IPS-18c (cell line): ENCODE data around the gene NECAB2.

ENCODE experiments used
- H3K4me3 ChIP-seq: 2 replicates; pipeline ENCODE4 v1.7.0; 2013; ENCODE audit warnings: low read depth, mild to moderate bottlenecking, low read length, moderate library complexity; ENCODE audit not compliant: insufficient read depth
- H3K9me3 ChIP-seq: one replicate; pipeline ENCODE4 v1.6.1; 2013; ENCODE audit warnings: mild to moderate bottlenecking, low read length, moderate library complexity; ENCODE audit not compliant: control insufficient read depth, insufficient read depth

The NECAB2 gene

GRCh38 chr16:83958846-83959565 is 9.0 kb upstream of the NECAB2 start:
- no peaks in the 10 kb centered on the region for H3K9me3 ChIP-seq
- no peak overlapping the region for H3K4me3 ChIP-seq

GRCh38 chr16:83959656-83960434 is 8.2 kb upstream of the NECAB2 start:
- Histone ChIP-seq H3K9me3 (no peaks in the 10 kb centered on the region), H3K4me3 (no peak overlapping the region)

GRCh38 chr16:83960521-83961249 is 7.4 kb upstream of the NECAB2 start:
- H3K9me3 ChIP-seq, result no peaks in the 10 kb centered on the region
- no peak overlapping the region for H3K4me3 ChIP-seq

- H3K9me3 ChIP-seq, result no peaks in the 10 kb centered on the region
- no peak overlapping the region for H3K4me3 ChIP-seq
Measured at GRCh38 chr16:83961591-83961990, 6.5 kb upstream of the NECAB2 start.

- no peaks in the 10 kb centered on the region for H3K9me3 ChIP-seq
- H3K4me3 ChIP-seq, result no peak overlapping the region
Measured at GRCh38 chr16:83963277-83964119, 4.5 kb upstream of the NECAB2 start.

GRCh38 chr16:83964684-83965443 is 3.2 kb upstream of the NECAB2 start:
- Histone ChIP-seq H3K4me3 (no peak overlapping the region), H3K9me3 (no peaks in the 10 kb centered on the region)

- H3K4me3 ChIP-seq, result no peak overlapping the region
- no peaks in the 10 kb centered on the region for H3K9me3 ChIP-seq
Measured at GRCh38 chr16:83965444-83966152, 2.4 kb upstream of the NECAB2 start.

- H3K4me3 ChIP-seq, result no peak overlapping the region
- no peaks in the 10 kb centered on the region for H3K9me3 ChIP-seq
Measured at GRCh38 chr16:83966153-83966696, 1.8 kb upstream of the NECAB2 start.

- no peak overlapping the region for H3K4me3 ChIP-seq
- H3K9me3 ChIP-seq, result no peaks in the 10 kb centered on the region
Measured at GRCh38 chr16:83967091-83967490, 953 bp upstream of the NECAB2 start.

GRCh38 chr16:83968306-83968851 is 335 bp downstream of the NECAB2 start:
- Histone ChIP-seq H3K9me3 (no peaks in the 10 kb centered on the region), H3K4me3 (peak overlapping the region; percentile 44; the same call in 1 of the 2 replicates)

- Histone ChIP-seq H3K9me3 (no peaks in the 10 kb centered on the region), H3K4me3 (peak overlapping the region; percentile 44)
Measured at GRCh38 chr16:83968891-83969649, 1.0 kb downstream of the NECAB2 start.

GRCh38 chr16:83969771-83970429 is 1.9 kb downstream of the NECAB2 start:
- H3K4me3 ChIP-seq, result no peak overlapping the region
- H3K9me3 ChIP-seq, result no peaks in the 10 kb centered on the region

GRCh38 chr16:83970430-83970815 is 2.4 kb downstream of the NECAB2 start:
- H3K4me3 ChIP-seq, result no peak overlapping the region
- H3K9me3 ChIP-seq, result no peaks in the 10 kb centered on the region
